ENCODE results near the gene TEX51.

Gene TEX51

DNA sequence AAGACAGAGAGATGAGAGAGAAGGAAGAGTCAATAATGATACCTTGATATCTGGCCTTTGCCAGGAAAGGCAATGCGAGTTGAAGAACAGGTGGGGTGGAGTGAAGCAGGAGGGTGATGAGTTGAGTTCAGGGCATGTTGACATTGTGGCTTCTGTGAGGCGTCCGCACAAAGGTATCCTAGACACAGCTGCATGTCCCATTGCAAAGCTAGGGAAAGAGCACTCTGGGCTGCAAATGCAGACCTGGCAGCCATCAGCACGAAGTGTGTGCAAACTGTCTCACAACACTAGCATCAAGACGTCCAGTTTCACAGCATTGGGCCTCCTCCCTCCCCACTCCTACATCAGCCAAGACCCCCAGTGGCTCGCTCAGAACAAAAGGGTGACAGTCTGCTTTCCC, 36.1 kb downstream of the TEX51 start:
- TF ChIP-seq, protein P1, sequence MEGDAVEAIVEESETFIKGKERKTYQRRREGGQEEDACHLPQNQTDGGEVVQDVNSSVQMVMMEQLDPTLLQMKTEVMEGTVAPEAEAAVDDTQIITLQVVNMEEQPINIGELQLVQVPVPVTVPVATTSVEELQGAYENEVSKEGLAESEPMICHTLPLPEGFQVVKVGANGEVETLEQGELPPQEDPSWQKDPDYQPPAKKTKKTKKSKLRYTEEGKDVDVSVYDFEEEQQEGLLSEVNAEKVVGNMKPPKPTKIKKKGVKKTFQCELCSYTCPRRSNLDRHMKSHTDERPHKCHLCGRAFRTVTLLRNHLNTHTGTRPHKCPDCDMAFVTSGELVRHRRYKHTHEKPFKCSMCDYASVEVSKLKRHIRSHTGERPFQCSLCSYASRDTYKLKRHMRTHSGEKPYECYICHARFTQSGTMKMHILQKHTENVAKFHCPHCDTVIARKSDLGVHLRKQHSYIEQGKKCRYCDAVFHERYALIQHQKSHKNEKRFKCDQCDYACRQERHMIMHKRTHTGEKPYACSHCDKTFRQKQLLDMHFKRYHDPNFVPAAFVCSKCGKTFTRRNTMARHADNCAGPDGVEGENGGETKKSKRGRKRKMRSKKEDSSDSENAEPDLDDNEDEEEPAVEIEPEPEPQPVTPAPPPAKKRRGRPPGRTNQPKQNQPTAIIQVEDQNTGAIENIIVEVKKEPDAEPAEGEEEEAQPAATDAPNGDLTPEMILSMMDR (IDR thresholded peaks at IDR 0.05; ENCODE audit: low read length, missing control alignments) = no peak
- no peak overlapping the region for H3K4me3 ChIP-seq (replicated peaks; ENCODE audit: low read depth, low read length)
- no peak for DNase-seq (ENCODE audit: low read depth)

DNA sequence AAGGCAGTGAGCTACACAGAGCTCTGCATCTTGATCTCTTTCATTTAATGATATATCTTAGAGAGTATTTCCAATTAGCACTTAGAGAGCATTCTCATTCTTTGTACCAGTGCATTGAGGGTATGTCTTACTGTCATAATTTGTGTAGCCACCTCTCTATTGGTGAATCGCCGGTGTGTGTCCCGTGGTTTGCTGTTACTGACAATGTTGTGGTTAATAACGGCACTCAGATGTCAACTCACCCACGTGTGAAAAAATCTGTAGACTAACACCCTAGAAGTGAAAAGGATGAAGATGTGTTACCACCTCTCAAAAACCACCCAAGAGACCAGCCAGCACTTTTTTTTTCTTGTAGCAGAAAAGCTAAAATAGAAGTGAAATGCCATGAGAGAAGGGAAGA, 37.1 kb downstream of the TEX51 start:
- no peak for DNase-seq (ENCODE audit: low read depth)
- TF ChIP-seq, protein P1 (IDR thresholded peaks at IDR 0.05; ENCODE audit: low read length, missing control alignments) = no peak
- H3K4me3 ChIP-seq (replicated peaks; ENCODE audit: low read depth, low read length) = no peak overlapping the region

DNA sequence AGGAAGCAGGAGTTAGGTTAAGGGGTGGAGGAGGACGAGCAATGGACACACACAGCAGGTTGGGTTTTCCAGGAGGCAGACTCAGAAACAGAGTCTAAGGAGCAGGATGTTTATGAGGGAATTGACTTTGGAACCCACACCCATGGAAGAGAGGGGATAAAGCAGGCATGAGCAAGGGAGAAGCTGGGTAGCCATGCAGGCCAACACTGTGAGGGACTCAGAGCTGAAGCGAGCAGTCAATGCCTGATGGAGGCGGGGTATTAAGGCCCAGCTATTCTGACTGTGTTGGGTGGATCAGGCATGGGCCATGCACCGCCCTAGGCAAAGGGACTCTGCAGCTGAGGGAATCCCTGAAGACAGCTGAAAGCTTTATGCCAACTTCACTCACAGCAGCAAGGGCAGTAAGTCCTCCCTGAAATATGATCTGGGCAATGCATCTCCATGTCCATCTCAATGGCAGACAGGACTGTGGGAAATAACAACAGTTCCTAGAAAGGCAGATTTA, 37.6 kb downstream of the TEX51 start:
- no peak for DNase-seq (ENCODE audit: low read depth)
- H3K4me3 ChIP-seq (replicated peaks; ENCODE audit: low read depth, low read length) = no peak overlapping the region
- TF ChIP-seq, protein P1 (IDR thresholded peaks at IDR 0.05; ENCODE audit: low read length, missing control alignments) = no peak

DNA sequence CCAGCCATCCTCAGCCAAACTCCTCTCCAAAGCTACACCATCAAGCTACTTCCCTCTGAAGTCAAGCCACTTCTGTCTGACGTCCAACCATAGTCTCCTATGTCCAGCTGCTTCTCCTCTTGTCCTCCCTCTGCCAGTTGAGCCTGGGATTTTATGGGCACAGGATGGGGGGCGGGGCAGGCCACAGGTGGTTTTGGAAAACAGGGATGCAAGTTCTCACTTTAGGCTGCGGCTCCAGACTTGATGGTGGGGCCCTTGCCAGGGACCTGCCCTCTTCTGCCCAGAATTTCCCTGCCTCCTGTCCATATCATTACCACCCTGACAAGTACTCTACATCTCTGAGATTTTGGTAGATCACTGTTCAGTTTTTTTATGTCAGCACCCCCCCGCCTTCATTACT, 41.6 kb downstream of the TEX51 start:
- DNase-seq (ENCODE audit: low read depth) = no peak
- TF ChIP-seq, protein P1 (IDR thresholded peaks at IDR 0.05; ENCODE audit: low read length, missing control alignments) = no peak

DNA sequence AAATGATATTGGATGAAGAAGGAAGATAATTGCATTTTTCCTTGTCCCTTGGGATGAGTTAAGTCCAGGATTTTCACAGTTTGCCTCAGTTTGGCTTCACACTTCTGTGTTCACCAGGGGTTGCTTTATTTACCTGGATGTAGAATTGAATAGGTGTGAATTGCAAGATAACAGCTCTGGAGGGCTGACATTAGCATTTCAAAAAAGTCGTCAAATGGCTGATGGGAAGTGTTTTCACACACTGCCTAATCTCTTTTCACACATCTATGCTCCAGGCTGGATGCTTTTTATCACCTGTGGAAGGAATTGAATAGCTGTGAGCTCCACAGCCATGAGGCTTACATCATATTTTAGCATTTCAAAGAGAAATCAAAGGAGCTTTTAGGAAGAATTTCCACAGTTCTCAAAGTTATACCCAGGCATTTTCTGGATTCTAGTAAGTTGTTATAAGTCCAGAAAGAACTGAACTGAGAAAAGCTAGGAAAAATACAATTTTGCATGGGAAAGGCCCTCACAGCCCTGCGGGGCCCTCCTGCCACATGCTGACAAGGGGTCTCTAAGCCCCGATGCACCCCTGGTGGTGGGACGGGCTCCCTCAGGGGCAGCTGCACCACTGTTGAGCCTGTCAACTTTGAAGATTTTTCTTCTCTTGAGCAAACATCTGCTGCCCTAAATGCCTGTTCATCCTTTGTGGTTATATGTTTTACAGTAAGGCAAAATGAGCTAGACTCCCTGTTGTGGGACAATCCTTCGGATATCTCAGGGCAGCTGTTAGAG, 43.9 kb downstream of the TEX51 start:
- DNase-seq (ENCODE audit: low read depth) = no peak
- TF ChIP-seq, protein P1 (IDR thresholded peaks at IDR 0.05; ENCODE audit: low read length, missing control alignments) = no peak
- H3K4me3 ChIP-seq (replicated peaks; ENCODE audit: low read depth, low read length) = no peak overlapping the region

More for the DNA sequence above, 41.6 kb downstream of the TEX51 start:
- H3K4me3 ChIP-seq (replicated peaks; ENCODE audit: low read depth, low read length) = no peak overlapping the region

DNA sequence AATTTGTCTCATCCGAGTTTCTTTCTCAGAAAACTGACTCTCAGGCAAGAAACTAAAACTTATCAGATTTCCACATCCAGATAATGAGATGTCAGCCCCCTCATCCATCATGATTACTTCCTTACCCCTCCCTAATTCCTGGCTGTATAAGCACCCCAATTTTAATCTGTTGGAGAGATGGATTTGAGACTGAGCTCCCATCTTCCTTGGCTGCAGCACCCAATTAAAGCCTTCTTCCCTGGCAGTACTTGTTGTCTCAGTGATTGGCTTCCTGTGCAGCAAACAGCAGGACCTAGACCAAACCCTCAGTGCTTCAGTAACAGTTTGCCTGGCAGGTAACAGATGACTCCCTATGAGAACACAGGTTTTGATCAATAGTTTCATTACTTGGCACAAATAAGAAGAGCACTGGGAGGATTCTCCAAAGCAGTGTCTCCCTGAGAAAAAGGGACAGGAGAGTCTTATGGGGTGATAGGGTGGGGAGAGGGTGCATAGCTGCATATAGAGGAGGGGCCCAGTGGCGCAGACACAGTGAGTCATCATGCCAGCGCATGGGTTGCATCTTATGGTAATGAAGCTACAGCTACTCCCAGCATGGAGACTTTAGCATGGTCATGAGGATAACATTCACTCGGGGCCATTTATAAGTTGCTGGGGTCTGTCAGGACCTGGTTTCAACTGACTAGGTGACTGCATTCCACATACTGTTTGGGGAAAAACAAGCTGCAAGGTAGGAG, 45.1 kb downstream of the TEX51 start:
- DNase-seq (ENCODE audit: low read depth) = no peak
- no peak overlapping the region for H3K4me3 ChIP-seq (replicated peaks; ENCODE audit: low read depth, low read length)
- TF ChIP-seq, protein P1 (IDR thresholded peaks at IDR 0.05; ENCODE audit: low read length, missing control alignments) = no peak

Measured in fibroblast of pulmonary artery (primary cell).